ENCODE results near the gene ZNRF2. TPM values are rescaled to one million over a fixed set of nuclear protein-coding genes. Genes with fewer than 3 reads are reported as not detected.
"Not testable (repeated sequence)": the region's sequence is repeated elsewhere in the genome, so short reads cannot be mapped to it uniquely, and the experiment has no call there.

The ZNRF2 gene
- total and polyA plus RNA-seq, 2 of the 4 experiments (the other 2 are of a cell fraction): 0.31 to 0.54 TPM

DNA sequence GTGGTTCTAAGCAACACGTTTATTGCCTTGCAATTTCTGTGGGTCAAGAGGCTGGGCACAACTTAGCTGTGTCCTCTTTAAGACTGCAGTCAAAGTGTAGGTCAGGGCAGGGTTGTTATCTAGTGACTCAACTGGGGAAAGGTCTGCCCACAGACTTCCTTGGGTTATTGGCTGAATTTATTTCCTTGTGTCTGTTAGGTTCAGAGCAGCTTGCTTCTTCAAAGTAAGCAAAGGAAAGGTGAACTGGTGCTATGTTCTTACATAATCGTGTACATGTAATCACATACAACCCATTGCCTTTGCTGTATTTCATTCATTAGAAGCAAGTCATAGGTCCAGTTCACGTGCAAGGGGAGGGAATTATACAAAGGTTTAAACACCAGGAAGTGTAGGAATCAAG lies 5.9 kb downstream of the ZNRF2 start:
- H3K18ac ChIP-seq (ENCODE audit: low read depth, low read length); H3K4me3 ChIP-seq (ENCODE audit: insufficient read depth, low read depth, low read length); H2AK5ac ChIP-seq (ENCODE audit: low read depth, low read length); H3K4me2 ChIP-seq (ENCODE audit: low read depth, low read length); H3K27me3 ChIP-seq (ENCODE audit: control insufficient read depth, insufficient read depth, low read length); H2BK120ac ChIP-seq (ENCODE audit: low read depth, low read length); H3K27ac ChIP-seq (ENCODE audit: insufficient read depth, low read length); H3K9ac ChIP-seq (ENCODE audit: low read depth, low read length); H3K9me3 ChIP-seq (ENCODE audit: control insufficient read depth, insufficient read depth, low read length); H4K8ac ChIP-seq (ENCODE audit: low read depth in 2 of 2, low read length in 2 of 2); H2AK9ac ChIP-seq (replicated peaks; ENCODE audit: low read depth, low read length, poor library complexity); H3K56ac ChIP-seq (ENCODE audit: extremely low read depth, insufficient read depth, low read length); H4K5ac ChIP-seq (ENCODE audit: low read depth, low read length); dilution Hi-C loops (cut with HindIII; ENCODE audit: low sequenced_read_pairs, unreplicated experiment); H3K14ac ChIP-seq (replicated peaks; ENCODE audit: low read depth, low read length); H2AFZ ChIP-seq (replicated peaks; ENCODE audit: low read length, poor library complexity); in situ Hi-C loops (cut with MboI; ENCODE audit: low sequenced_read_pairs); H2BK20ac ChIP-seq (ENCODE audit: low read depth, low read length); H3K4ac ChIP-seq (ENCODE audit: low read depth, low read length); DNase-seq; H3K36me3 ChIP-seq (ENCODE audit: control insufficient read depth, insufficient read depth, low read length); H4K91ac ChIP-seq (ENCODE audit: insufficient read depth, low read depth, low read length); H4K20me1 ChIP-seq (ENCODE audit: insufficient read depth, low read length); intact Hi-C loops (cut with micrococcal nuclease); CTCF ChIA-PET; H2BK5ac ChIP-seq (ENCODE audit: low read depth, low read length, poor library complexity, severe bottlenecking); H3K79me1 ChIP-seq (ENCODE audit: low read depth in 1 of 2, low read length in 2 of 2); ATAC-seq (ENCODE audit: low read depth); POLR2A ChIA-PET (ENCODE audit: unreplicated experiment); H2BK15ac ChIP-seq (ENCODE audit: low read depth, low read length); BruUV-seq (replicated peaks); H3K9me1 ChIP-seq (ENCODE audit: insufficient read depth, low read length); H3K4me1 ChIP-seq (ENCODE audit: control insufficient read depth, insufficient read depth, low read length); H3K23ac ChIP-seq (ENCODE audit: low read depth, low read length): not testable (repeated sequence)
- no CpG with 5 or more reads among the region's 3 CpGs for WGBS, 2 experiments (ENCODE audit: extremely low coverage in 2 of 2, insufficient read length in 1 of 2)

DNA sequence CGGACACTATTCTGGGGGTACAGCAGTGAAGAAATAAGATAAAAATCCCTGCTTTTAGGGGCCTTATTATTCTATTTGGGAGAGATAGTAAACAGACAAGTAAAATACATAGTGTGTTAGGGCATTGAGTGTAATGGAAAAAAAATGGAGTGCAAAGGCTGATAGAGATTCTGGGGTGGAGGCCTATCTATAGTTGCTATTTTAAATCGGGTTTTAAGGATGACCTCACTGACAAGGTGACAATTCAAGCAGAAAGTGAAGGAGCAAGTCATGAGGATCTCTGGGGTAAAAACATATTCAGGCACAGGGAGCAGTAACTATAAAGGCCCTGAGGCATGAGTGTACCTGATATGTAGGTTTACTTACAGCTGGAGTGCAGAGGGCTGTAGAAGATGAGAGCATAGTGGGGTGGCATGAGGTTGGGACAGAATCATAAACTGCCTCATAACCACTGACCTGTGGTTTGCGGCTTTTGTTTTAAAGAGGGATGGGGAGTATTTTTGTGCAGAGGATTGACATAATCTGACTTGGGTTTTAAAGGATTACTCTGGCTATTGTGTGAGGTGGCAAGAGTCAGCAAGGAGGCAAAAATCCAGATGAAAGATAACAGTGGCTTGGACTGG lies 8.1 kb downstream of the ZNRF2 start:
- H3K9me1 ChIP-seq (ENCODE audit: insufficient read depth, low read length); H3K9me3 ChIP-seq (ENCODE audit: control insufficient read depth, insufficient read depth, low read length); H4K20me1 ChIP-seq (ENCODE audit: insufficient read depth, low read length); H3K4ac ChIP-seq (ENCODE audit: low read depth, low read length); H4K5ac ChIP-seq (ENCODE audit: low read depth, low read length); H3K56ac ChIP-seq (ENCODE audit: extremely low read depth, insufficient read depth, low read length); intact Hi-C loops (cut with micrococcal nuclease); H2BK120ac ChIP-seq (ENCODE audit: low read depth, low read length); H4K91ac ChIP-seq (ENCODE audit: insufficient read depth, low read depth, low read length); BruUV-seq (replicated peaks); CTCF ChIA-PET; H3K27ac ChIP-seq (ENCODE audit: insufficient read depth, low read length); H4K8ac ChIP-seq (ENCODE audit: low read depth in 2 of 2, low read length in 2 of 2); H2AFZ ChIP-seq (replicated peaks; ENCODE audit: low read length, poor library complexity); H3K4me3 ChIP-seq (ENCODE audit: insufficient read depth, low read depth, low read length); H3K9ac ChIP-seq (ENCODE audit: low read depth, low read length); H3K36me3 ChIP-seq (ENCODE audit: control insufficient read depth, insufficient read depth, low read length); H2AK5ac ChIP-seq (ENCODE audit: low read depth, low read length); H3K18ac ChIP-seq (ENCODE audit: low read depth, low read length); ATAC-seq (ENCODE audit: low read depth); POLR2A ChIA-PET (ENCODE audit: unreplicated experiment); dilution Hi-C loops (cut with HindIII; ENCODE audit: low sequenced_read_pairs, unreplicated experiment); H3K79me1 ChIP-seq (ENCODE audit: low read depth in 1 of 2, low read length in 2 of 2); H2BK5ac ChIP-seq (ENCODE audit: low read depth, low read length, poor library complexity, severe bottlenecking); H3K4me2 ChIP-seq (ENCODE audit: low read depth, low read length); H3K14ac ChIP-seq (replicated peaks; ENCODE audit: low read depth, low read length); H2BK20ac ChIP-seq (ENCODE audit: low read depth, low read length); H3K23ac ChIP-seq (ENCODE audit: low read depth, low read length); H2AK9ac ChIP-seq (replicated peaks; ENCODE audit: low read depth, low read length, poor library complexity); DNase-seq; in situ Hi-C loops (cut with MboI; ENCODE audit: low sequenced_read_pairs); H2BK15ac ChIP-seq (ENCODE audit: low read depth, low read length); H3K4me1 ChIP-seq (ENCODE audit: control insufficient read depth, insufficient read depth, low read length); H3K27me3 ChIP-seq (ENCODE audit: control insufficient read depth, insufficient read depth, low read length): not testable (repeated sequence)
- WGBS, 2 experiments (ENCODE audit: extremely low coverage in 2 of 2, insufficient read length in 1 of 2): no CpG with 5 or more reads among the region's 3 CpGs

Measured in IMR-90 (cell line).